Measurements from ENCODE around the gene JAK3. TPM values are rescaled to one million over a fixed set of nuclear protein-coding genes. Genes with fewer than 3 reads are reported as not detected.

Gene JAK3
- total RNA-seq, 6 experiments from 2014 or later = 0.30 to 1.00 (median 0.40) TPM

DNA sequence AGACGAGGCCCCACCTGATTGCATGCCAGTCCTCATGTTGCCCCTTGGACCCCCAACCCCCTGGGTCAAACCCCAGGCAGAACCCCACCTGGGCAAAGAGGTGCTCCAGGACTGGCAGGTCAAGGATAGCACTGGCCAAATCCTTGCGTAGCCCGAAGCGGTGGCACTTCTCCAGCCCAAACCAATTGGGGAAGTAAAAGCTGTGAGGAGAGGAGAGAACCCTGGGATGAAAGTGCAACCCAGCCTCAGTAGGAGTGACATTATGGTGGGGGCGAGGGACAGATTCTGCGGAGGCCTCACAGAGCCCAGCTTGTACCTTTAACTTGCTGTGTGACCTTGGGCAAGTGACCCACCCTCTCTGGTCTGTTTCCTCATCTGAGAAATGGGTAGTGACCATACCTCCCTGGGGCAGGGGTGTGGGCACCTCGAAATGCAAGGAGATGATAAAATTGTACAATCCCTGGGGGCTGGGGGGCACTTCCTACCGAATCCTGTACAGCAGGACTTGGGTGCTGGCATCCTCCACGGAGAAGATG lies 4.4 kb downstream of the JAK3 start:
- DNase-seq = no peak
- H3K4me3 Mint-ChIP-seq = no peak overlapping the region
- peaks cover 5% of the 10 kb centered on the region for H3K27me3 Mint-ChIP-seq (ENCODE audit: insufficient read depth)

GRCh38 chr19:17842663-17843291 lies 5.0 kb downstream of the JAK3 start:
- Mint-ChIP-seq H3K27me3 (ENCODE audit: insufficient read depth) (peaks cover 5% of the 10 kb centered on the region), H3K4me1 (ENCODE audit: low read depth) (no peaks in the 10 kb centered on the region; the same call in 1 of the 2 replicates), H3K4me3 (peak overlapping the region; percentile 51; the same call in 1 of the 2 replicates), H3K36me3 (ENCODE audit: low read depth) (no peaks in the 10 kb centered on the region), H3K27ac (no peak overlapping the region), H3K9me3 (no peaks in the 10 kb centered on the region)
- DNase-seq = no peak
- TF ChIP-seq, protein P1, sequence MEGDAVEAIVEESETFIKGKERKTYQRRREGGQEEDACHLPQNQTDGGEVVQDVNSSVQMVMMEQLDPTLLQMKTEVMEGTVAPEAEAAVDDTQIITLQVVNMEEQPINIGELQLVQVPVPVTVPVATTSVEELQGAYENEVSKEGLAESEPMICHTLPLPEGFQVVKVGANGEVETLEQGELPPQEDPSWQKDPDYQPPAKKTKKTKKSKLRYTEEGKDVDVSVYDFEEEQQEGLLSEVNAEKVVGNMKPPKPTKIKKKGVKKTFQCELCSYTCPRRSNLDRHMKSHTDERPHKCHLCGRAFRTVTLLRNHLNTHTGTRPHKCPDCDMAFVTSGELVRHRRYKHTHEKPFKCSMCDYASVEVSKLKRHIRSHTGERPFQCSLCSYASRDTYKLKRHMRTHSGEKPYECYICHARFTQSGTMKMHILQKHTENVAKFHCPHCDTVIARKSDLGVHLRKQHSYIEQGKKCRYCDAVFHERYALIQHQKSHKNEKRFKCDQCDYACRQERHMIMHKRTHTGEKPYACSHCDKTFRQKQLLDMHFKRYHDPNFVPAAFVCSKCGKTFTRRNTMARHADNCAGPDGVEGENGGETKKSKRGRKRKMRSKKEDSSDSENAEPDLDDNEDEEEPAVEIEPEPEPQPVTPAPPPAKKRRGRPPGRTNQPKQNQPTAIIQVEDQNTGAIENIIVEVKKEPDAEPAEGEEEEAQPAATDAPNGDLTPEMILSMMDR (IDR thresholded peaks at IDR 0.05) = no peak

More for the DNA sequence above, 4.4 kb downstream of the JAK3 start:
- Mint-ChIP-seq H3K4me1 (ENCODE audit: low read depth) (no peaks in the 10 kb centered on the region; the same call in 1 of the 2 replicates), H3K9me3 (no peaks in the 10 kb centered on the region), H3K27ac (no peak overlapping the region), H3K36me3 (ENCODE audit: low read depth) (no peaks in the 10 kb centered on the region)
- TF ChIP-seq, protein P1 (IDR thresholded peaks at IDR 0.05) = no peak

GRCh38 chr19:17841810-17842662 lies 5.7 kb downstream of the JAK3 start:
- Mint-ChIP-seq H3K27ac (no peak overlapping the region), H3K4me3 (peak overlapping the region; percentile 51; the same call in 1 of the 2 replicates), H3K36me3 (ENCODE audit: low read depth) (no peaks in the 10 kb centered on the region), H3K27me3 (ENCODE audit: insufficient read depth) (peaks cover 4% of the 10 kb centered on the region), H3K9me3 (no peaks in the 10 kb centered on the region), H3K4me1 (ENCODE audit: low read depth) (no peaks in the 10 kb centered on the region; the same call in 1 of the 2 replicates)
- TF ChIP-seq, protein P1 (IDR thresholded peaks at IDR 0.05) = no peak
- peak; percentile 62 for DNase-seq

DNA sequence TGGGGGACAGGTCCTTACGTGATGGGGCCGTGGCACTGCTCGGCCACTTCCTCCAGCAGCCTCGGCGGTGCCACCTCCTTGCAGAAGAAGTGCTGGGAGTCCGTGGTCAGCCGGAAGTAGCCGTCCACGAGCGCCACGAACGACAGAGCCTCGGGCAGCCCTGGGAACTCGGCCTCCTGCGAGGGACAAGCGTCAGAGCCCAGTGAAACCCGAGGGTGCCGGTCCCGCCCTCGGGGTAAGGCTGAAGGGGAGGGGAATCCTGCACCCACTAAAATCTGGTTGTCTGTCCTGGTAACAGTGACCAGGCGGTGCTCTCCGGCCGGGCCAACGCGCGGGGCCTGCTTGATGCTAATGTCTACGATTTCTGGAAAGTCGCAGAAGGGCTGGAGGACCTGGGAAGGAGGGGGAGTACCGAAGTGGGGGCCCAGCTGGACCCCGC lies 6.4 kb downstream of the JAK3 start:
- TF ChIP-seq, protein P1 (IDR thresholded peaks at IDR 0.05) = no peak
- DNase-seq = no peak
- Mint-ChIP-seq H3K27ac (no peak overlapping the region), H3K4me1 (ENCODE audit: low read depth) (no peaks in the 10 kb centered on the region; the same call in 1 of the 2 replicates), H3K4me3 (peak overlapping the region; percentile 17; the same call in 1 of the 2 replicates), H3K36me3 (ENCODE audit: low read depth) (no peaks in the 10 kb centered on the region), H3K9me3 (no peaks in the 10 kb centered on the region), H3K27me3 (ENCODE audit: insufficient read depth) (peaks cover 4% of the 10 kb centered on the region)

DNA sequence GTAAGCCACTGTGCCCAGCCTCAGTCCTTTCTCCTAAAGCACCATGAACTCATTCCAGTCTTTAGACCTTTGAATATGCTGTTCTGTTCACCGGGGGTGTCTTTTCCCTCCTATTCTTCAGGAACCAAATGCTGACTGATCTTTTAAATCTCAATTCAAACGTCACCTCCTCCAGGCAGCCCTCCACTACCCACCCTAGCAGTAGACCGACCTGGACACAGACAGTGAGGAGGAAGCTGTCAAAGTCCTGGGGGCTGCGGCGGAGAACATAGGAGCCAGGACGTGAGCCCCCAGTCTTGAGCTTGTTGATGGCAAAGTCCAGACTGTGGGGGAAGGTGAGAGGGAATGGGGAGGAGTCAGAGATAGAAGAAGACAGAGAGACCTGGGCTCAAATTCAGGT lies 7.8 kb downstream of the JAK3 start:
- Mint-ChIP-seq H3K4me1 (ENCODE audit: low read depth) (no peaks in the 10 kb centered on the region; the same call in 1 of the 2 replicates), H3K36me3 (ENCODE audit: low read depth) (no peaks in the 10 kb centered on the region), H3K27ac (no peak overlapping the region), H3K9me3 (no peaks in the 10 kb centered on the region), H3K4me3 (no peak overlapping the region), H3K27me3 (ENCODE audit: insufficient read depth) (peaks cover 7% of the 10 kb centered on the region)
- DNase-seq = no peak
- TF ChIP-seq, protein P1 (IDR thresholded peaks at IDR 0.05) = no peak
